AG04450 (cell line): Measurements from ENCODE around the gene WNT1. TPM values are rescaled to one million over a fixed set of nuclear protein-coding genes. Genes with fewer than 3 reads are reported as not detected.

Source experiments
- CTCF ChIA-PET: fragments of 300-600, 350-600 bp; formaldehyde crosslinking; extraction: SDS; loops from one replicate; lab custom pipeline; 2022; ENCODE audit warnings: antibody characterized with exemption, inconsistent platforms; lab: Charles Lee
- POLR2A ChIA-PET: fragments of 350-600 bp; formaldehyde crosslinking; extraction: SDS; loops from one replicate; lab custom pipeline; 2021; ENCODE audit warnings: antibody characterized with exemption, inconsistent platforms; lab: Yijun Ruan, JAX
- DNase-seq: peaks from one replicate; pipeline ENCODE4 v3.0.0-alpha.2; 2011; ENCODE audit warnings: low read depth, low spot score
- H3K27ac ChIP-seq: one replicate; pipeline ENCODE4 v1.5.1; 2012; ENCODE audit warnings: low read depth, low read length, control low read depth
- H3K27me3 ChIP-seq: one replicate; pipeline ENCODE4 v1.6.0; 2012; ENCODE audit warnings: low read length; ENCODE audit not compliant: control insufficient read depth, insufficient read depth
- H3K4me3 ChIP-seq: 2 replicates; pipeline ENCODE4 v1.5.1; 2011; ENCODE audit warnings: mild to moderate bottlenecking, low read depth, low read length, control low read depth
- H3K9me3 ChIP-seq: 2 replicates; pipeline ENCODE4 v1.5.1; 2012; ENCODE audit warnings: low read length; ENCODE audit not compliant: control insufficient read depth, insufficient read depth
- CTCF ChIP-seq: IDR thresholded peaks from 2 replicates; pipeline ENCODE4 v1.5.1; 2011; ENCODE audit warnings: low read depth, low read length, control low read depth, inconsistent platforms
- polyA plus RNA-seq: library from polyadenylated mRNA; depleted of rRNA; stranded (reverse); fragments of >200 nt; gene quantifications from 2 replicates; pipeline ENCODE4 v1.2.3, GENCODE V29; 2011

Gene WNT1
- polyA plus RNA-seq, 1 experiment, result not detected

- H3K4me3 ChIP-seq, result no peak overlapping the region
- POLR2A ChIA-PET, result interaction anchor here (0.6 to 1.9 kb wide), 2 partner anchors 9 to 17 kb away, joined by 3 to 11 read pairs; partner anchors contain the start of gene ARF3
- CTCF ChIA-PET, result interaction anchor here (0.8 to 2.1 kb wide), 7 partner anchors 10 to 57 kb away, joined by 3 to 10 read pairs (median 3); partner anchors contain the start of gene ARF3
- TF ChIP-seq CTCF, result no peak
- H3K27ac ChIP-seq, result no peak overlapping the region
- no peaks in the 10 kb centered on the region for H3K27me3 ChIP-seq
- DNase-seq, result no peak
- H3K9me3 ChIP-seq, result no peaks in the 10 kb centered on the region
These were observed 30.4 kb upstream of the WNT1 start for GRCh38 chr12:48947727-48948126.

GRCh38 chr12:48952691-48953090 lies 25.4 kb upstream of the WNT1 start:
- no peak for TF ChIP-seq CTCF
- ChIA-PET POLR2A (no interaction called here), CTCF (interaction anchor here (1.0 to 3.2 kb wide), 7 partner anchors 16 to 99 kb away, joined by 3 to 14 read pairs (median 6); no protein-coding TSS in a partner anchor)
- DNase-seq, result no peak
- no peak overlapping the region for H3K27ac ChIP-seq
- H3K4me3 ChIP-seq, result no peak overlapping the region
- H3K27me3 ChIP-seq, result no peaks in the 10 kb centered on the region
- H3K9me3 ChIP-seq, result peaks cover 6% of the 10 kb centered on the region; the same call in 1 of the 2 replicates

GRCh38 chr12:48954061-48954460 lies 24.1 kb upstream of the WNT1 start:
- no peak overlapping the region for H3K27ac ChIP-seq
- peaks cover 6% of the 10 kb centered on the region; the same call in 1 of the 2 replicates for H3K9me3 ChIP-seq
- no peaks in the 10 kb centered on the region for H3K27me3 ChIP-seq
- no peak for TF ChIP-seq CTCF
- no peak for DNase-seq
- ChIA-PET POLR2A (no interaction called here), CTCF (interaction anchor here (1.1 to 2.6 kb wide), 3 partner anchors 18 to 139 kb away, joined by 3 to 14 read pairs (median 5); a partner anchor contains a TSS)
- H3K4me3 ChIP-seq, result no peak overlapping the region

- TF ChIP-seq CTCF, result no peak
- DNase-seq, result no peak
- Histone ChIP-seq H3K27me3 (peaks cover 5% of the 10 kb centered on the region), H3K27ac (no peak overlapping the region), H3K9me3 (peaks cover 6% of the 10 kb centered on the region; the same call in 1 of the 2 replicates), H3K4me3 (no peak overlapping the region)
- CTCF ChIA-PET, result interaction anchor here (1.1 to 1.8 kb wide), 4 partner anchors 19 to 140 kb away, joined by 3 to 7 read pairs (median 4); a partner anchor contains a TSS
- POLR2A ChIA-PET, result no interaction called here
These were observed 23.2 kb upstream of the WNT1 start for GRCh38 chr12:48954841-48955501.
